Osteocyte (in vitro differentiated cells): Measurements from ENCODE around the gene JAZF1. TPM values are rescaled to one million over a fixed set of nuclear protein-coding genes. Genes with fewer than 3 reads are reported as not detected.

Source experiments
- DNase-seq: peaks from one replicate; pipeline ENCODE4 v3.0.0; 2021; ENCODE audit warnings: mixed read lengths; ENCODE audit not compliant: unreplicated experiment; ENCODE audit errors: extremely low spot score
- H3K27ac Mint-ChIP-seq: one replicate; pipeline ENCODE4 v1.8.0; 2021; ENCODE audit warnings: mild to moderate bottlenecking, mixed read lengths; ENCODE audit not compliant: unreplicated experiment
- H3K27me3 Mint-ChIP-seq: one replicate; pipeline ENCODE4 v1.8.0; 2021; ENCODE audit warnings: mixed read lengths; ENCODE audit not compliant: unreplicated experiment
- H3K36me3 Mint-ChIP-seq: one replicate; pipeline ENCODE4 v1.8.0; 2021; ENCODE audit warnings: mixed read lengths; ENCODE audit not compliant: unreplicated experiment
- H3K4me1 Mint-ChIP-seq: one replicate; pipeline ENCODE4 v1.8.0; 2021; ENCODE audit warnings: mixed read lengths; ENCODE audit not compliant: unreplicated experiment
- H3K4me3 Mint-ChIP-seq: one replicate; pipeline ENCODE4 v1.8.0; 2021; ENCODE audit warnings: mild to moderate bottlenecking, moderate library complexity, mixed read lengths; ENCODE audit not compliant: unreplicated experiment
- H3K9me3 Mint-ChIP-seq: one replicate; pipeline ENCODE4 v1.8.0; 2021; ENCODE audit warnings: mixed read lengths; ENCODE audit not compliant: unreplicated experiment
- total RNA-seq: library from RNA; stranded (reverse); gene quantifications from 2 replicates; pipeline ENCODE4 v1.2.1, GENCODE V29; 2021
- TF ChIP-seq, protein P1 (sequence below): fragments of 200-600 bp; sonication (generic); IDR thresholded peaks from 2 replicates; pipeline ENCODE4 v1.5.0; 2021; ENCODE audit warnings: antibody characterized with exemption, mild to moderate bottlenecking, moderate library complexity

JAZF1 gene
- total RNA-seq, 1 donor from 2014 or later, result 19.8 TPM

DNA sequence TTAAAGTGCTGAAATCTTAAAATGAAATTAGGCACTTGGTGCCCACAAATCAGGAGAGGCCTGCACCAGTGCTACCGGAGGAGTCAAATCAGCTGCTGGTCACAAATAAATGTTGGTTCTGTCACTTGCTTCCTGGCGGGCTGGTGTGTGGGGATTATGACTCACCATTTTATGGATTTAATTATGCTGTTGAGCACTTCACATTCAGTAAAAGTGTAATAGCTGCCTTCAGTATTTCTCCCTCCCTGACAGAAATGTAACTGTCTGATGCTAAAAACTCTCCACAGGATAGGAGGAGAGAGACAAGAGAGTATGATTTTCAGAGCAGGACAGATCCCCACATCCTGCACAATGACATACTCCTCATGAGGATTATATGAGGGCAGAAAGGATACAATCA, 186.0 kb downstream of the JAZF1 start:
- DNase-seq, result no peak
- H3K4me3 Mint-ChIP-seq, result no peak overlapping the region
- no peaks in the 10 kb centered on the region for H3K9me3 Mint-ChIP-seq
- no peaks in the 10 kb centered on the region for H3K36me3 Mint-ChIP-seq
- H3K27ac Mint-ChIP-seq, result peak overlapping the region; percentile 69
- TF ChIP-seq, protein P1, sequence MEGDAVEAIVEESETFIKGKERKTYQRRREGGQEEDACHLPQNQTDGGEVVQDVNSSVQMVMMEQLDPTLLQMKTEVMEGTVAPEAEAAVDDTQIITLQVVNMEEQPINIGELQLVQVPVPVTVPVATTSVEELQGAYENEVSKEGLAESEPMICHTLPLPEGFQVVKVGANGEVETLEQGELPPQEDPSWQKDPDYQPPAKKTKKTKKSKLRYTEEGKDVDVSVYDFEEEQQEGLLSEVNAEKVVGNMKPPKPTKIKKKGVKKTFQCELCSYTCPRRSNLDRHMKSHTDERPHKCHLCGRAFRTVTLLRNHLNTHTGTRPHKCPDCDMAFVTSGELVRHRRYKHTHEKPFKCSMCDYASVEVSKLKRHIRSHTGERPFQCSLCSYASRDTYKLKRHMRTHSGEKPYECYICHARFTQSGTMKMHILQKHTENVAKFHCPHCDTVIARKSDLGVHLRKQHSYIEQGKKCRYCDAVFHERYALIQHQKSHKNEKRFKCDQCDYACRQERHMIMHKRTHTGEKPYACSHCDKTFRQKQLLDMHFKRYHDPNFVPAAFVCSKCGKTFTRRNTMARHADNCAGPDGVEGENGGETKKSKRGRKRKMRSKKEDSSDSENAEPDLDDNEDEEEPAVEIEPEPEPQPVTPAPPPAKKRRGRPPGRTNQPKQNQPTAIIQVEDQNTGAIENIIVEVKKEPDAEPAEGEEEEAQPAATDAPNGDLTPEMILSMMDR, result no peak
- peaks cover 33% of the 10 kb centered on the region for H3K4me1 Mint-ChIP-seq
- no peaks in the 10 kb centered on the region for H3K27me3 Mint-ChIP-seq

DNA sequence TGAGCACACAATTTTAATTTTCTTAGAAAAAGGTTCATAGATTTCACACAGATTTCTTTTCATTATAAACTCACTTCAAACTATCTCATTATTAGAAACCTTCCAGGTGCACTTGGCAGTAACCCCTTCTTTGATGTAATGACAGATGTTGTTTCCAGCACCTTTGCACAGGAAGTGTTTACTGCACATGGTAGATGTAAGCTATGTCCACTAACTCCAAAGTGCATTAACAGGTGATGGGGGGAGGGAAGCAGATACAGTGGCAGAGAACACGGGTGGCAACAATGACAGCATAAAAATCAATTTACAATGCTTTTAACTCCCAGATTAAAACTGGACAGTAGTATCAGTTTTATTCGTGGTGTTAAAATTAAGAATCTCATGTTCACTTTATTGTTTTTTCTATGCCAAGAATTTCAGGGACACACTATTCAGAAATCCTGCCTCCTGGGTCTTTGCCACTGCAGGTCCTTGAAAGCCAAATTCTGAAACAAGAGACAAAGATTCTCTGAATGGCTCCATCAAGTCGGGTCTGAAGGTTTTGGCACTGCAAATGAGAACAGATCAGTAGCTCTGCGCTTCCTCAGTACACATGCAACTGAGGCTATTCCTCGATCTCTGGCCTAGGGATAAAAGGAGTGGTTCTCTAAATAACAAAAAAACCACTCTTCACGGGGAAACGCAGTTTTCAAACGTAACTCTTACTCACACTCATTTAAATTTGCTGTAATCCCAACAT, 187.7 kb downstream of the JAZF1 start:
- Mint-ChIP-seq H3K36me3 (peaks cover under 1% of the 10 kb centered on the region), H3K27ac (no peak overlapping the region), H3K27me3 (no peaks in the 10 kb centered on the region), H3K9me3 (no peaks in the 10 kb centered on the region), H3K4me3 (no peak overlapping the region), H3K4me1 (peaks cover 33% of the 10 kb centered on the region)
- no peak for DNase-seq
- TF ChIP-seq, protein P1, result no peak

DNA sequence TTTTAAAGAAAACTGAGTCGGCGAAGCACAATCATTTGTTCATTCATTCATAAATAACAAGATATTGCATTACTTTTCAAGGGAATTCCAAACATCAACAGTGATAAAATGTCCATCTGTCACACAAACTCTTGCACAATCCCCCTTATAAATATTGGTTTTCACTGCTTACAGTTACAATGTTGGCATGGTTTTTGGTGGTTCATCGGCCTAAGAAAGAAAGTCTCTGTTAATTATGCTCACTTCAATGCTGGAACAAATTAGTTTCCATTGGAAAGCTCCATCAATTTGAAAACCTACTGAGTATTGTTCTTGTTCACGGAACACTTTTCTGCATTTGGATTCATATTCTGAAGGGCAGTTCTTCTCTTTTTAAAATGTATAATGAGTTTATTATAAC, 188.5 kb downstream of the JAZF1 start:
- Mint-ChIP-seq H3K27ac (no peak overlapping the region), H3K36me3 (peaks cover 3% of the 10 kb centered on the region), H3K4me1 (peaks cover 33% of the 10 kb centered on the region), H3K27me3 (no peaks in the 10 kb centered on the region), H3K4me3 (no peak overlapping the region), H3K9me3 (no peaks in the 10 kb centered on the region)
- TF ChIP-seq, protein P1, result no peak
- DNase-seq, result no peak

DNA sequence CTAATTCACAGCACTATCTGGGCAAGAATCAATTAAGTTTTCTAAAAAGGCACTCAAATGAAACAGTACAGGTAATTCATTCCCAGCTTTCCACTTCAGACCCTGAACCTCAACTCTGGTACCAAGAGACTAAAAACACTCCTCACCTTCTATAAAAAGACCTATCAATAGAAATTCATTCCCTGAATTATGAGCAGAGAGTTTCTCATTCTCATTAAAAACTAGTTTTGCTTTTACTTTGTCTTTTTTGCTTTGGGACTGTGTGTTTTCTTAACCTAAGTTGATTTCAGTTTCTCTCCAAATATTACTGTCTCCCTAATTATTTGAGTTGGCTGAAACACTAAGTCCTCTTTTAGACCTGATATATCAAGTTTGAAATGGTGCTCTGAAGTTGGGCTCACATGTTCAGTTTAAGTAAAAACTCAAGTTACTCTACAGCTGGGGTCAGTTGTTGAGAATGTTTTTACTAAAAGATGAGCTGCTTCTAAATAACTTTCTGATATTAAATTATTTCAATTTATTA, 189.5 kb downstream of the JAZF1 start:
- TF ChIP-seq, protein P1, result no peak
- peaks cover 33% of the 10 kb centered on the region for H3K4me1 Mint-ChIP-seq
- no peaks in the 10 kb centered on the region for H3K9me3 Mint-ChIP-seq
- H3K36me3 Mint-ChIP-seq, result peaks cover 3% of the 10 kb centered on the region
- no peak overlapping the region for H3K4me3 Mint-ChIP-seq
- no peaks in the 10 kb centered on the region for H3K27me3 Mint-ChIP-seq
- H3K27ac Mint-ChIP-seq, result no peak overlapping the region
- DNase-seq, result no peak

DNA sequence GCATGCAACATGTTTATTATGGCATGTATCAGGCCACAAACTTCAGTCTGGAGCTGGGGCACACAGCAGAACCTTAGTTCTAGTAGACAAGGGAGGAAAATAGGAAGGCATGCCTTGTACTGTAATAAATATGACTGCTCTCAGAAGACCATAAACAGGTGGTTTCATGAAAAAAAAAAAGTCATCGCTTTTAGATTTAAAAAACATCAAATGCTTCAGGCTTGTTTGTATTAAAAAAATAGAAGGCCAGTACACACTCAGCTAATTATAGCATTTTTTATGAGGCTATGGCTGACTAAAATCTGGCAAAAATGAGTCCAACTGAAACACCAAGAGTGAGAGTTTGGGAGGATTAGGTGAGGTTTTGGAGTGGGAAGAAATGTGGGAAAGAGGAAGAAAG, 204.1 kb downstream of the JAZF1 start:
- peaks cover 11% of the 10 kb centered on the region for H3K9me3 Mint-ChIP-seq
- DNase-seq, result no peak
- no peak overlapping the region for H3K4me3 Mint-ChIP-seq
- H3K36me3 Mint-ChIP-seq, result no peaks in the 10 kb centered on the region
- TF ChIP-seq, protein P1, result no peak
- H3K4me1 Mint-ChIP-seq, result peaks cover 6% of the 10 kb centered on the region
- no peak overlapping the region for H3K27ac Mint-ChIP-seq
- no peaks in the 10 kb centered on the region for H3K27me3 Mint-ChIP-seq
